Urinary bladder (tissue), 4 donors: ENCODE results near the gene PEX26. TPM values are rescaled to one million over a fixed set of nuclear protein-coding genes. Genes with fewer than 3 reads are reported as not detected.
A peak's percentile ranks its signal among the peaks of the same experiment; 100 is the strongest.
"Not testable (repeated sequence)": the region's sequence is repeated elsewhere in the genome, so short reads cannot be mapped to it uniquely, and the experiment has no call there.

Experiments used
- DNase-seq: peaks from one replicate; pipeline ENCODE4 v3.0.0-alpha.2; 2015; ENCODE audit errors: extremely low spot score
- H3K27ac ChIP-seq: one replicate; pipeline ENCODE4 v1.5.1; 2013; ENCODE audit warnings: low read depth, mild to moderate bottlenecking, moderate library complexity
- H3K36me3 ChIP-seq: one replicate; pipeline ENCODE4 v1.6.1; 2013; ENCODE audit warnings: mild to moderate bottlenecking, moderate library complexity; ENCODE audit not compliant: insufficient read depth
- H3K4me1 ChIP-seq: one replicate; pipeline ENCODE4 v1.6.1; 2013; ENCODE audit warnings: mild to moderate bottlenecking, moderate library complexity; ENCODE audit not compliant: insufficient read depth
- H3K4me3 ChIP-seq: one replicate; pipeline ENCODE4 v1.5.1; 2013; ENCODE audit warnings: low read depth, low read length
- WGBS: extraction: QIAGEN DNeasy Blood & Tissue Kit; methylation state at CpG from one replicate; pipeline ENCODE4 v1.1.7; 2013; 5-methylcytosine and 5-hydroxymethylcytosine counted together
- polyA plus RNA-seq: library from polyadenylated mRNA; stranded (reverse); fragments of 200-250 nt; gene quantifications from one replicate; pipeline ENCODE4 v1.2.3, GENCODE V29; 2013
- total RNA-seq: library from RNA; depleted of rRNA; stranded (reverse); fragments of >200 nt; gene quantifications from one replicate; pipeline ENCODE4 v1.2.3, GENCODE V29; 2014
- donor health status: healthy with polysubstance abuse.
- donor health status: healthy.

PEX26 gene
- total and polyA plus RNA-seq, 2 donors: 11.9 to 17.5 TPM

- DNase-seq: no peak
- 73% methylated on average over 9 of the region's 9 CpGs for WGBS
- Histone ChIP-seq H3K4me3 (no peak overlapping the region), H3K27ac (no peak overlapping the region), H3K4me1 (no peaks in the 10 kb centered on the region), H3K36me3 (no peaks in the 10 kb centered on the region)
Observed at GRCh38 chr22:18048041-18048440, 29.7 kb upstream of the PEX26 start.

GRCh38 chr22:18048441-18048898, 29.3 kb upstream of the PEX26 start:
- 55% methylated on average over 29 of the region's 29 CpGs for WGBS
- no peak for DNase-seq
- H3K4me1 ChIP-seq: no peaks in the 10 kb centered on the region
- no peak overlapping the region for H3K4me3 ChIP-seq
- H3K27ac ChIP-seq: peak overlapping the region; percentile 2
- H3K36me3 ChIP-seq: no peaks in the 10 kb centered on the region

- no peak for DNase-seq
- 42% methylated on average over 5 of the region's 5 CpGs for WGBS
- no peak overlapping the region for H3K4me3 ChIP-seq
- H3K4me1 ChIP-seq: no peaks in the 10 kb centered on the region
- H3K27ac ChIP-seq: no peak overlapping the region
- H3K36me3 ChIP-seq: no peaks in the 10 kb centered on the region
Observed at GRCh38 chr22:18050065-18050464, 27.7 kb upstream of the PEX26 start.

GRCh38 chr22:18051113-18051512, 26.7 kb upstream of the PEX26 start:
- H3K36me3 ChIP-seq, H3K27ac ChIP-seq, H3K4me3 ChIP-seq, DNase-seq, H3K4me1 ChIP-seq: not testable (repeated sequence)
- WGBS: 76% methylated on average over 12 of the region's 12 CpGs

GRCh38 chr22:18053216-18053946, 24.4 kb upstream of the PEX26 start:
- not testable (repeated sequence) for DNase-seq, H3K27ac ChIP-seq, H3K36me3 ChIP-seq, H3K4me1 ChIP-seq, H3K4me3 ChIP-seq
- WGBS: 96% methylated on average over 46 of the region's 49 CpGs

DNA sequence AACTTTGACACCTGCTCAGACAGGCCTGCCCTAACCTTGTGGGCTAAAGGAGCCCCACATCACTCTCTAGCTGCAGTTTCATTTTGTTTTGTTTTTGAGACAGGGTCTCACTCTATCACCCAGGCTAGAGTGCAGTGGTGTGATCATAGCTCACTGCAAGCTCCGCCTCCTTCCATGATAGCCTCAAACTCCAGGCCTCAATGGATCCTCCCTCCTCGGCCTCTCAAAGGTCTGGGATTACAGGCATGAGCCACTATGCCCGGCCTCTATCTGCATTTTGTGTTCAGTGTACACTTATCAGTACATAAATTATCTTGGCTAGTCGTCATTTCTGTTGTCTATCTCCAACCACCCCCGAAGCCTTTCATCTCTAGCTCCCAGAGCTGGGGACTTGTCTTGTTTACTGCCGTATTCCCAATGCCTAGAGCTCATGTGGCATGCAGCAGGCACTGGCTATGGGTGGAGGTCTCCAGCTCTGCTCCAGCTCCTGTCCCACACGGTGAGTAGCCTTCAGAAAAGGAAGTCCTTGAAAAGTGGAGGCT, 22.1 kb upstream of the PEX26 start:
- no peaks in the 10 kb centered on the region for H3K36me3 ChIP-seq
- H3K27ac ChIP-seq: peak overlapping the region; percentile 39
- H3K4me3 ChIP-seq: no peak overlapping the region
- H3K4me1 ChIP-seq: no peaks in the 10 kb centered on the region
- no peak for DNase-seq
- WGBS: 67% methylated on average over 7 of the region's 7 CpGs

DNA sequence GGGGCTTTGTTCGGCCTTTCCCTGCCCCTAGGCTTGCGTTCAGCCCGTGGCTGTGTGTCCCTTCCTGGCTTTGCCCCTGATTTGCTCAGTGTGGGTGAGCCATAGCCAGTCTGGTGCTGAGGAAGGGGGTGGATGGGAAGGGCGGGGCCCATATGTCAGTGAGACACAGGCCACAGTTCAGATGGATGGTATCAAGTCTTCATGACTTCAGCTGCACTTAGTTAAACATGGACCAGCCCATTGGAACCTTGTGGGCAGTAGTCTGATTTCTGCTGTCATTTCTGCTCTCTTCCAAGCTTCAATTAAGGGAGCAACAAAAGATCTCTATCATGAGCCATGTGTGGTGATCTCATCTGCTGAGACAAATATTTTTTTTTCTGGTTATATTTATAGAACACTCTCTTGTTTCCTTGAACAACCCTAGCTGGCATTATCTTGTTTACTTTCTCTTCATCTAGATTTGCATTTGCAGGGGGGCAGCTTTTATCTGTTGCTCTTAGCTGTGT, 21.6 kb upstream of the PEX26 start:
- H3K4me1 ChIP-seq: no peaks in the 10 kb centered on the region
- peak overlapping the region; percentile 79 for H3K27ac ChIP-seq
- no peak for DNase-seq
- no peak overlapping the region for H3K4me3 ChIP-seq
- no peaks in the 10 kb centered on the region for H3K36me3 ChIP-seq
- WGBS: 53% methylated on average over 4 of the region's 4 CpGs

GRCh38 chr22:18056807-18057474, 20.8 kb upstream of the PEX26 start:
- Histone ChIP-seq H3K4me3 (no peak overlapping the region), H3K27ac (peak overlapping the region; percentile 79), H3K36me3 (no peaks in the 10 kb centered on the region), H3K4me1 (no peaks in the 10 kb centered on the region)
- DNase-seq: no peak
- 76% methylated on average over 10 of the region's 10 CpGs for WGBS

DNA sequence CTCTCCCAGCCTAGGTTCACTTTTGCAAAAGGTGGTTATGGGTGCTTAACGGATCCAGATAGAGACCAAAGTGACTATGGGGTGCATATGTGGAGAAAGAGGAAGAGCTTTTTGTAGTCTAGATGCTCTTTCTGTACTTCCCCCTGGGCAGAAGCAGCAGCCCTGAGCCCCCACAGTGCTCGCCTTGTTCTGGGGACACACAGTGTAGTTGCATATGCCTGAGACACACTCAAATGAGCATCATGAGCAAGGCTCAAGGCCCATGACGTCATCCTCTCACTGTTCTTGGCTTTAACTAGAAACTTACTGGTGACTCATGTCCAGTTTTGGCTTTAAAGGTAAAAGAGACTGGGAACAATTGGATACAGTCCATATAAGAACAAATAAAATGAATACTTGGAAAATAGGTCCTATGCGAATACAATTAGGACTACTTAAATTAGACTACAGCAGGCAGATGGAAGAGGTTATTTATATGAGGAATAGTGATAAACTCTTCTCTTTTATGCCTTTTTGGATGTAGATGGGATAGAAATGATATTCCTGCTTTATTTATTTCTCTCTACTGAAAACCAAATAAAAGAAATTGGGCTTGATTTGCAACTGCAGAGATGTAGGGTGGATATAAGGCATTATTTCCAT, 20.1 kb upstream of the PEX26 start:
- Histone ChIP-seq H3K27ac (peak overlapping the region; percentile 11), H3K4me3 (no peak overlapping the region), H3K36me3 (no peaks in the 10 kb centered on the region), H3K4me1 (no peaks in the 10 kb centered on the region)
- 40% methylated on average over 4 of the region's 4 CpGs for WGBS
- DNase-seq: no peak

DNA sequence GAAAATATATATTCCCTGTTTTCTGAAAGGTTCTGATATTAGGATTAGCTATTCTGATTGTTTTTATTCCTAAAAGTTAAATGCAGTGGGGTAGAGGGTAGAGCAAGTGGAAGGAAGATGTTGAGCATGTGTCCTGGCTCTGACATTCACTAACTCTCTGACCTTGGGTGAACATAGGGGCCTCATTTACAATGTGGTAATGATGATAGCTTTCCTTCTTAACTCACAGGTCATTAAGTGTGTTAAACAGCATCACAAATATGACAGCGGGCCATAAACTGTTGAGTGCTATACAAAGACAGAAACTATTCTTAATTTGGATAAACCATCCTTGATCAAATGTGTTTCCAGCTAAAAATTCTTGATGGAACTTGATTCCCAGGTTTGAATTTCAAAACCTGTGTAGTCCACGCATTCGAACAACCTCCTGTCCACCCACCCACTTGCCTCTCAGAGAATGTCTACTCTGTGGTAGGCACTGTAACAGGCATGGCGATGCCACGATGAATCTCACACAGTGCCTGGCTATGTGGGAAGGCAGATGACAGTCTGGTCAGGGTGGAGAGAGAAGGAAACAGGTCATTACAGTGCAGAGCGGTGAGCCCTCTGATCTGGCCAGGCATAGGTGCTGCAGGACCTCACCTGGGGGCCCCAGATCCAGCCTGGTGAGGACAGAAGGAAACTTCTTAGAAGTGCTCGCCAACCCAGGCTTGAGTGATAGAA, 19.3 kb upstream of the PEX26 start:
- DNase-seq: no peak
- Histone ChIP-seq H3K4me3 (no peak overlapping the region), H3K4me1 (no peaks in the 10 kb centered on the region), H3K27ac (peak overlapping the region; percentile 23), H3K36me3 (no peaks in the 10 kb centered on the region)
- 97% methylated on average over 7 of the region's 7 CpGs for WGBS

DNA sequence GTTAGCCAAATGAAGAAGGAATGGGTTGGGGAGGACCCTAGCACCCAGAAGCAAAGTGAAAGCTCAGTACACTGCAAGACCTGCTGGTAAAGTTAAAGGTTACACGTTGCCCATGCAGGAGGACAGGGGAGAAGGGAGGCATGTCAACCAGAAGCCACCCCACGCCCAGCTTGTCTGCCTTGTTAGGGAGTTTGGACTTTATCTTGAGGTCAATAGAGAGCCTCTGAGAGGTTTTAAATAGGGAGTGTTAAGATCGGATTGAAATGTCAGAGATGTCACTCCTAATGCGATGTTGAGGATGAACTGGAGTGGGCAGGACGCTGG, 18.7 kb upstream of the PEX26 start:
- Histone ChIP-seq H3K4me3 (no peak overlapping the region), H3K36me3 (no peaks in the 10 kb centered on the region), H3K27ac (no peak overlapping the region), H3K4me1 (no peaks in the 10 kb centered on the region)
- no peak for DNase-seq
- 86% methylated on average over 5 of the region's 5 CpGs for WGBS

- Histone ChIP-seq H3K36me3 (no peaks in the 10 kb centered on the region), H3K27ac (no peak overlapping the region), H3K4me1 (no peaks in the 10 kb centered on the region), H3K4me3 (no peak overlapping the region)
- DNase-seq: no peak
- 99% methylated on average over 3 of the region's 3 CpGs for WGBS
Observed at GRCh38 chr22:18059473-18059872, 18.3 kb upstream of the PEX26 start.

- Histone ChIP-seq H3K27ac (no peak overlapping the region), H3K4me3 (no peak overlapping the region), H3K36me3 (no peaks in the 10 kb centered on the region), H3K4me1 (no peaks in the 10 kb centered on the region)
- WGBS: 85% methylated on average over 5 of the region's 5 CpGs
- no peak for DNase-seq
Observed at GRCh38 chr22:18059991-18060390, 17.8 kb upstream of the PEX26 start.
